NCI-H2107 treated with DMSO at 0.1 percent for 48 hours (cell line): ENCODE results near the gene LMO7.
"Not testable (repeated sequence)": the region's sequence is repeated elsewhere in the genome, so short reads cannot be mapped to it uniquely, and the experiment has no call there.

Source experiments
- DNase-seq: peaks from one replicate; lab custom pipeline; 2025; ENCODE audit not compliant: unreplicated experiment; lab: John Stamatoyannopoulos, UW

Gene LMO7

GRCh38 chr13:75770164-75770563, 134.0 kb downstream of the LMO7 start:
- DNase-seq: no peak

- DNase-seq: no peak
Observed at GRCh38 chr13:75770592-75771011, 134.5 kb downstream of the LMO7 start.

- DNase-seq: no peak
Observed at GRCh38 chr13:75771226-75771625, 135.1 kb downstream of the LMO7 start.

- DNase-seq: no peak
Observed at GRCh38 chr13:75771818-75772217, 135.7 kb downstream of the LMO7 start.

- DNase-seq: no peak
Observed at GRCh38 chr13:75774176-75774575, 138.0 kb downstream of the LMO7 start.

GRCh38 chr13:75776550-75776949, 140.4 kb downstream of the LMO7 start:
- no peak for DNase-seq

GRCh38 chr13:75779393-75779792, 143.3 kb downstream of the LMO7 start:
- DNase-seq: no peak

GRCh38 chr13:75780103-75780502, 144.0 kb downstream of the LMO7 start:
- DNase-seq: not testable (repeated sequence)

GRCh38 chr13:75782985-75783384, 146.9 kb downstream of the LMO7 start:
- no peak for DNase-seq

GRCh38 chr13:75784003-75784402, 147.9 kb downstream of the LMO7 start:
- DNase-seq: no peak

GRCh38 chr13:75785130-75785529, 149.0 kb downstream of the LMO7 start:
- no peak for DNase-seq

GRCh38 chr13:75787249-75787928, 151.3 kb downstream of the LMO7 start:
- DNase-seq: no peak

GRCh38 chr13:75788481-75788981, 152.4 kb downstream of the LMO7 start:
- no peak for DNase-seq

- DNase-seq: no peak
Observed at GRCh38 chr13:75789451-75790197, 153.5 kb downstream of the LMO7 start.

- DNase-seq: no peak
Observed at GRCh38 chr13:75790198-75790970, 154.3 kb downstream of the LMO7 start.

- DNase-seq: no peak
Observed at GRCh38 chr13:75792526-75793187, 156.5 kb downstream of the LMO7 start.

GRCh38 chr13:75793188-75793567, 157.0 kb downstream of the LMO7 start:
- DNase-seq: not testable (repeated sequence)

- DNase-seq: no peak
Observed at GRCh38 chr13:75794663-75795062, 158.5 kb downstream of the LMO7 start.

GRCh38 chr13:75795274-75795673, 159.1 kb downstream of the LMO7 start:
- DNase-seq: no peak

- no peak for DNase-seq
Observed at GRCh38 chr13:75796825-75797224, 160.7 kb downstream of the LMO7 start.

GRCh38 chr13:75797239-75797638, 161.1 kb downstream of the LMO7 start:
- DNase-seq: no peak
